Activated T-helper 1 cell treated with anti-CD3 and anti-CD28 coated beads, Interleukin-12 subunit alpha, Interleukin-12 subunit beta, Interleukin-2, Interleukin-4 antibody, amounts not matched to agents 30 ng/mL and 10 ng/mL and 1 ng/mL, durations not matched to agents 14 hours and 24 hours and 36 hours (primary cell): ENCODE data around the gene SEMA4D. TPM values are rescaled to one million over a fixed set of nuclear protein-coding genes. Genes with fewer than 3 reads are reported as not detected.

Experiments used
- DNase-seq: peaks from one replicate; pipeline ENCODE4 v3.0.0; 2021; ENCODE audit warnings: low spot score
- H3K27ac Mint-ChIP-seq: one replicate; pipeline ENCODE4 v1.8.0; 2021; ENCODE audit warnings: mild to moderate bottlenecking, mixed read lengths
- H3K27me3 Mint-ChIP-seq: one replicate; pipeline ENCODE4 v1.8.0; 2022; ENCODE audit warnings: mild to moderate bottlenecking, moderate library complexity, mixed read lengths; ENCODE audit not compliant: insufficient read depth
- H3K36me3 Mint-ChIP-seq: one replicate; pipeline ENCODE4 v1.8.0; 2021; ENCODE audit warnings: low read depth, mixed read lengths
- H3K4me1 Mint-ChIP-seq: one replicate; pipeline ENCODE4 v1.8.0; 2021; ENCODE audit warnings: low read depth, mixed read lengths
- H3K4me3 Mint-ChIP-seq: one replicate; pipeline ENCODE4 v1.8.0; 2021; ENCODE audit warnings: mild to moderate bottlenecking, moderate library complexity, mixed read lengths
- H3K9me3 Mint-ChIP-seq: one replicate; pipeline ENCODE4 v1.8.0; 2021; ENCODE audit warnings: mixed read lengths
- intact Hi-C: fragments of 100-400 bp; cut with micrococcal nuclease; formaldehyde crosslinking; loops from one replicate; pipeline ENCODE4 v1.15.1; 2024
- total RNA-seq: library from RNA; stranded (reverse); gene quantifications from 2 replicates; pipeline ENCODE4 v1.2.3, GENCODE V29; 2022

The SEMA4D gene
- total RNA-seq, 1 donor from 2014 or later: 388 TPM

- intact Hi-C loops: no loop called here
- Mint-ChIP-seq H3K4me1 (peaks cover 80% of the 10 kb centered on the region), H3K27ac (peak overlapping the region; percentile 60), H3K4me3 (no peak overlapping the region), H3K27me3 (no peaks in the 10 kb centered on the region), H3K36me3 (peaks cover 25% of the 10 kb centered on the region), H3K9me3 (no peaks in the 10 kb centered on the region)
- no peak for DNase-seq
Observed at GRCh38 chr9:89431930-89432725, 65.8 kb downstream of the SEMA4D start.

GRCh38 chr9:89430995-89431394 lies 66.9 kb downstream of the SEMA4D start:
- Mint-ChIP-seq H3K9me3 (no peaks in the 10 kb centered on the region), H3K4me3 (no peak overlapping the region), H3K27ac (peak overlapping the region; percentile 82), H3K4me1 (peaks cover 85% of the 10 kb centered on the region), H3K36me3 (peaks cover 36% of the 10 kb centered on the region), H3K27me3 (no peaks in the 10 kb centered on the region)
- intact Hi-C loops: no loop called here
- DNase-seq: no peak

- H3K9me3 Mint-ChIP-seq: peaks cover 5% of the 10 kb centered on the region
- H3K27me3 Mint-ChIP-seq: no peaks in the 10 kb centered on the region
- peaks cover 39% of the 10 kb centered on the region for H3K36me3 Mint-ChIP-seq
- peaks cover 91% of the 10 kb centered on the region for H3K4me1 Mint-ChIP-seq
- DNase-seq: no peak
- intact Hi-C loops: loop anchor here (1.0 to 10.0 kb wide), 3 partner anchors 8 to 1996 kb away; partner anchors contain the start of gene NFIL3
- H3K4me3 Mint-ChIP-seq: no peak overlapping the region
- H3K27ac Mint-ChIP-seq: peak overlapping the region; percentile 100
Observed at GRCh38 chr9:89428901-89429890, 68.7 kb downstream of the SEMA4D start.

DNA sequence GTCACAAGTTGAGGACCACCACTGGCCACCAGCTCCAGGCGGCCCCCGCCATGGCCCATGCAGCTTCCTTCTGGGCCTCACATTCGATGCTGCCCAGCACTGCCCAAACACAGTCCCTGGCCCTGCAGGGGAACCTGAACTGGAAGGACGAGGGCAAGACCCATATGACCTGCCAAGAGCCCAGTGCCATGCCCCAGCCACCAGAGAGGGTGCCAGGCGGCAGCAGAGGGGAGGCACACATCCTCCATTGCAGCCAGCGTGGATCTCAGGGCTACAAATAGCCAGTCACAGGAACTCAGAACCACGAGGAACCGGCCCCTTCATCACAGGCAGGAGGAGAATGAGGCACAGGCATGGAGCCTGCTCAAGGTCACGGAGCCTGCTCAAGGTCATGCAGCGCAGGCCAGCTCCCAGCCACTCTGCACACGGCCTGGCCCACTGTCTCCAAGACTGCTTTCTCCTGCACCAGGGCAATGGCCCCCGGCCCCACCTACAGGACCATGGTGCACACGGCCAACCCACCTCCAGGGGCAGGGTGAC lies 69.6 kb downstream of the SEMA4D start:
- no peaks in the 10 kb centered on the region for H3K27me3 Mint-ChIP-seq
- peaks cover 46% of the 10 kb centered on the region for H3K36me3 Mint-ChIP-seq
- intact Hi-C loops: loop anchor here (10.0 kb wide), 1 partner anchor 1997 kb away; the partner anchor contains the start of gene NFIL3
- no peak overlapping the region for H3K4me3 Mint-ChIP-seq
- no peak for DNase-seq
- peaks cover 96% of the 10 kb centered on the region for H3K4me1 Mint-ChIP-seq
- peak overlapping the region; percentile 100 for H3K27ac Mint-ChIP-seq
- peaks cover 5% of the 10 kb centered on the region for H3K9me3 Mint-ChIP-seq

DNA sequence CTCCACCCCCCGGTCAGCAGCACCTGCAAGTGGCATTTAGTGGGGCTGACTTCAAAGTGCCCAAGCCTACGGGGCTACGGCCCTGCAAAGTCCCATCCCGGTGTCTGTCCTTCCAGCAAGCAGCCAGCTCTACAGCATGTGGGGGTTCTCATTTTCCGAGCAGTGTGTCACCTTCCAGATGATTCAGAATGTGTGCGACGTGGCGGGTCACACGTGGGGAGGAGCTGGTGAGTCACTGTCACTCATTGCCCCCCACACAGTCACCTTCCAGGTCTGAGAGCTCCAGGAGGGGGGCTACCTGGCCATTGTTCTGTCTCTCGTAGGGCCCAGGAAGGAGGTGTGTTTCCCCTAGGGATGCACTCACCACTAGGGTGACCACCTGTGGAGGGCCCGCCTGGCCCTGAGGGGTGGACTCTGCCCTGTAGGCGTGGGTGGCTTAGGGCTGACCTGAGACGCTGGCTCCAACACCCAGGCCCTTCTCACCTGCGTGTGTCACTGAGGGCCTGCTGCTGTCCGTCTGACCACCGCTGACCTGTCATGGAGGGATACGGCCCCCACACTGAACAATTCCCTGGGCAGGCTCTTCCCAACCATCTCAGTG lies 70.2 kb downstream of the SEMA4D start:
- Mint-ChIP-seq H3K27ac (peak overlapping the region; percentile 100), H3K9me3 (peaks cover 5% of the 10 kb centered on the region), H3K4me1 (peaks cover 96% of the 10 kb centered on the region), H3K4me3 (peak overlapping the region; percentile 77), H3K36me3 (peaks cover 48% of the 10 kb centered on the region), H3K27me3 (no peaks in the 10 kb centered on the region)
- DNase-seq: peak; percentile 51
- intact Hi-C loops: loop anchor here (1.0 to 10.0 kb wide), 4 partner anchors 9 to 1997 kb away; partner anchors contain the start of gene NFIL3

GRCh38 chr9:89426384-89426961 lies 71.4 kb downstream of the SEMA4D start:
- peak overlapping the region; percentile 100 for H3K27ac Mint-ChIP-seq
- H3K27me3 Mint-ChIP-seq: no peaks in the 10 kb centered on the region
- H3K4me3 Mint-ChIP-seq: peak overlapping the region; percentile 77
- DNase-seq: no peak
- H3K36me3 Mint-ChIP-seq: peaks cover 57% of the 10 kb centered on the region
- intact Hi-C loops: loop anchor here (10.0 kb wide), 1 partner anchor 1998 kb away; the partner anchor contains the start of gene NFIL3
- peaks cover 96% of the 10 kb centered on the region for H3K4me1 Mint-ChIP-seq
- H3K9me3 Mint-ChIP-seq: peaks cover 5% of the 10 kb centered on the region

DNA sequence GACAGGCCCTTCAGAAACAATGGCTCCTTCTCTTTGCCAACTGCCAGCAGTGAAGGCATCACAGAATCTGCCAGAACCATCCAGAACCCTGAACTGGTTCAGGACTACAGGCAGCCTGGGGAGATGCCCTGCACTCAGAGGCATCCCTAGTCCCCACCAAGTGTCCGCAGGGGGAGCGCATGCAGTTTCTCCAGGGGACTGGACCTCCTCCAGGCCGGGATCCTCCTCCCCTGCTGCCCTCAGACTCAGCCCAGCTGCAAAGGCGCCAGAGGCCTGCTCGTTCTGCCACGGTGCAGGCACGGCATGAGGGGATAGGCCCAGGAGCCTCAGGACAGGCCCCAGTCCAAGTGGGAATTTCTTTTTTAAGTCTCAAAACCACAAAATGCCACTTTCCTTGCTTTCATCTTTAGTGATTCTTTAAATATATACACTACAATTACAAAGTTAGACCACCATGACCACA lies 72.0 kb downstream of the SEMA4D start:
- H3K9me3 Mint-ChIP-seq: peaks cover 5% of the 10 kb centered on the region
- H3K27me3 Mint-ChIP-seq: no peaks in the 10 kb centered on the region
- peak overlapping the region; percentile 100 for H3K27ac Mint-ChIP-seq
- H3K36me3 Mint-ChIP-seq: peaks cover 57% of the 10 kb centered on the region
- peaks cover 97% of the 10 kb centered on the region for H3K4me1 Mint-ChIP-seq
- peak overlapping the region; percentile 77 for H3K4me3 Mint-ChIP-seq
- intact Hi-C loops: loop anchor here (10.0 kb wide), 1 partner anchor 1999 kb away; the partner anchor contains the start of gene NFIL3
- no peak for DNase-seq

DNA sequence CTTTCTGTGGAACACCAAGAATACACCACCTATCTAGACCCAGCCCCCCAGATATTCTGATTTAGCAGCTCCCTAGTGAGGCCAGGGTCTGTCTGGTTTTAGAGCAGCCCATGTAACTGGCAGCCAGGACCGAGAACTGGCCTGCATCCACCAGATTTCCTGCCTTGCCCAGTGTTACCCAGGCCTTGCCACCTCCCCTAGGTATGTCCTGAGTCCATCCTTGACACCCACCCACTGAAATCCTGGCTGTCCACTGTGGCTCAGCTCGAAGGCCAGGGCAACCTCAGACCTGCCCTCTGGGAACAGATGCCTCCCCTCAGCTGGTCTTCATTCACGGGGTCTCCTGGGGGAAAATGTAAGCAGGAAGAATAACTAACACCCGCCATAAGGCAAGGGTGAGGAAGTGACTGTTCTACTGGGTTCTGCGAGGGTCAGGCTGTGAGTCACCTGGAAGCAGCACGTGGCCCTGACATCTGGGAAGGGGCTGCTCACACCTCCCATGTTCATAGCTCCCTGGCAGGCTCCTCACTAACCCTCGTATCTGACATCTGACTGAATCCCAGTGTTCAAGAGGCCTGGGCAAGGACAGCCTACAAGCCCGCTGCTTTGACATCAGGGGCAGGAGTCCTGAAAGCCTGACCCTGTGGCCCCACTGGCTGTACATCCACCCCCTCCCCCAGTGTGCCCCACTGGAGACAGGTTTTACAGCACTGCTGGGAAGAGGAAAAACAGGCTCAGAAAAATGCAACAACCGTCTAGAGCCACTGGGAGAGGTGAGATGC lies 72.7 kb downstream of the SEMA4D start:
- Mint-ChIP-seq H3K27me3 (no peaks in the 10 kb centered on the region), H3K9me3 (peaks cover 5% of the 10 kb centered on the region), H3K27ac (peak overlapping the region; percentile 100), H3K4me3 (peak overlapping the region; percentile 67), H3K4me1 (peaks cover 100% of the 10 kb centered on the region), H3K36me3 (peaks cover 58% of the 10 kb centered on the region)
- intact Hi-C loops: loop anchor here (10.0 kb wide), 1 partner anchor 2000 kb away; the partner anchor contains the start of gene NFIL3
- DNase-seq: no peak

DNA sequence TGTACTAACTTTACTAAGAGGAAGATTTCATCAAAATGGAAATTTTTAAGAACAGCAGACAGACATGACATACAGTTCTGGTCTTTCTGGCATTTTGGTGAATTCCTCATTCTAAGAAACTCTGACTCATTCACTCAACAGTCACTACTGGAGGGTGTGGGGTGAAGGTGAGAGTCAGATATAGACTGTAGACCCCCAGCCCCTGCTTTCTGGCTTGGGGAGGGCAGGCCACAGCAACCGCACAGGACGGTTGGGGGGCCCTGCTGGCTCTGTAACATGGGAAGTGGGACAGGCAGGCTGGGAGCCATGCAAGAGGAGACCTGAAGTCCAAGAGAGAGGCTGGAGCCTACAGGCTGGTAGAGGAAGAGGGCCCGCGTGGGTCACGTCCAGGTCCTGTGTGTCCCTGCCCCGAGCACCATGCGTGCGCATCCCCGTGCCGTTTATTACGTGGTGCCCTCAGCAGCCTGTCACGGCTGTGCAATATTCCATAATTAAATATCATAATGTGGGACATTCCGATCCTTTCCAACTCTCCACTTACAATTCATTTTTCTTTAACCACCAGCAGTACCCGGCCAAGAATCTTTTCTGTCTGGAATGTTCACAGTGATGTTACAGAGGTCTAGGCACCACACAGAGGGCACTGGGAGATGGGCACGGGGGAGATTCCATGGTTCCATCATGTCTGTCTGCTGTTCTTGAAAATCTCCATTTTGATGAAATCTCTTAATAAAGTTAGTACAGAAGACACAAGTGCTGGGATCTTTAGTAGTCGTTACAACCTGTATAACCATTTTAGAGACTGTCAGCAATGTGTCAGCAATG lies 75.5 kb downstream of the SEMA4D start:
- peaks cover 5% of the 10 kb centered on the region for H3K9me3 Mint-ChIP-seq
- H3K4me1 Mint-ChIP-seq: peaks cover 99% of the 10 kb centered on the region
- H3K27me3 Mint-ChIP-seq: no peaks in the 10 kb centered on the region
- H3K4me3 Mint-ChIP-seq: peak overlapping the region; percentile 56
- intact Hi-C loops: loop anchor here (1.0 to 10.0 kb wide), 12 partner anchors 12 to 2002 kb away; partner anchors contain the start of genes NFIL3, SECISBP2 and SEMA4D
- peaks cover 67% of the 10 kb centered on the region for H3K36me3 Mint-ChIP-seq
- DNase-seq: peak; percentile 70
- peak overlapping the region; percentile 100 for H3K27ac Mint-ChIP-seq

GRCh38 chr9:89421595-89421994 lies 76.3 kb downstream of the SEMA4D start:
- DNase-seq: no peak
- H3K4me3 Mint-ChIP-seq: peak overlapping the region; percentile 83
- peaks cover 99% of the 10 kb centered on the region for H3K4me1 Mint-ChIP-seq
- intact Hi-C loops: loop anchor here (2.0 to 10.0 kb wide), 4 partner anchors 183 to 2003 kb away; partner anchors contain the start of genes GADD45G and NFIL3
- peak overlapping the region; percentile 100 for H3K27ac Mint-ChIP-seq
- H3K36me3 Mint-ChIP-seq: peaks cover 68% of the 10 kb centered on the region
- H3K27me3 Mint-ChIP-seq: no peaks in the 10 kb centered on the region
- peaks cover 5% of the 10 kb centered on the region for H3K9me3 Mint-ChIP-seq
